ENCODE data around the gene PRSS21.

Gene PRSS21, protein sequence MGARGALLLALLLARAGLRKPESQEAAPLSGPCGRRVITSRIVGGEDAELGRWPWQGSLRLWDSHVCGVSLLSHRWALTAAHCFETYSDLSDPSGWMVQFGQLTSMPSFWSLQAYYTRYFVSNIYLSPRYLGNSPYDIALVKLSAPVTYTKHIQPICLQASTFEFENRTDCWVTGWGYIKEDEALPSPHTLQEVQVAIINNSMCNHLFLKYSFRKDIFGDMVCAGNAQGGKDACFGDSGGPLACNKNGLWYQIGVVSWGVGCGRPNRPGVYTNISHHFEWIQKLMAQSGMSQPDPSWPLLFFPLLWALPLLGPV

DNA sequence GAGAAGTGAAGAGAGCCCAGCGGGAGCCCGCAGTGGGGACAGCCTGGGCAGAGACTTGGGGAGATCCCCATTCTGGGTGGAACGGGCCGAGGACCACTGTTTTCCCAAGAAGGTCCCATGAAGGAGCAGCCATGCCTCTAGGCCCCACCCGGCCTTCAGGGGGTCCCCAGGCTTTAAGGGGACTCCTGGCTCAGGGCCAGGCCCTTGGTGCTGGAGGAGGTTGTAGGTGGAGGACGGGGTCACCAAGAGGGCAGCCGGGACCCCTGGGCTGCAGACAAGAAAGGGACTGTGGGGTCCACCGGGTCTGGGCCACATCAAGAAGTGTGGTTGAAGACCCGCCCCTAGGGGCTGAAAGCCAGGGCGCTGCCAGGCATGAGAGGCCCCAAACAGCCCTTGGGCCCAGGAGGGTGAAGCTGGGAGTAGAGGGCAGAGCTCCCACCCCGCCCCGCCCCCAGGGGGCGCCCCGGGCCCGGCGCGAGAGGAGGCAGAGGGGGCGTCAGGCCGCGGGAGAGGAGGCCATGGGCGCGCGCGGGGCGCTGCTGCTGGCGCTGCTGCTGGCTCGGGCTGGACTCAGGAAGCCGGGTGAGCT, at the start of gene PRSS21:
PRSS21 (plus strand) TSS at position 487 of the 589 bp plus-strand sequence; CDS start at position 519, 32 bp downstream.
- DNase-seq = no peak

DNA sequence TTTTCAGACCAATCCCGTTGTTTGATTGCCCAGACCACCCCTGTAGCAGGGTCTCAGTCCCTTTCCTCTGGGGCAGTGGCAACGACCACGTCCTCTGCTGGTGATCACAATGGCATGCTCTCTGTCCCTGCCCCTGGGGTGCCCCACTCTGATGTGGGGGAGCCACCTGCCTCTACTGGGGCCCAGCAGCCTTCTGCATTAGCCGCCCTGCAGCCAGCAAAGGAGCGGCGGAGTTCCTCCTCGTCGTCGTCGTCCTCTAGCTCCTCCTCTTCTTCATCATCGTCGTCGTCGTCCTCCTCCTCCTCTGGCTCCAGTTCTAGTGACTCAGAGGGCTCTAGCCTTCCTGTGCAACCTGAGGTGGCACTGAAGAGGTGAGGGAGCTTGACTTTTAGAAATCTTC, 49.1 kb upstream of the PRSS21 start:
- DNase-seq = no peak

DNA sequence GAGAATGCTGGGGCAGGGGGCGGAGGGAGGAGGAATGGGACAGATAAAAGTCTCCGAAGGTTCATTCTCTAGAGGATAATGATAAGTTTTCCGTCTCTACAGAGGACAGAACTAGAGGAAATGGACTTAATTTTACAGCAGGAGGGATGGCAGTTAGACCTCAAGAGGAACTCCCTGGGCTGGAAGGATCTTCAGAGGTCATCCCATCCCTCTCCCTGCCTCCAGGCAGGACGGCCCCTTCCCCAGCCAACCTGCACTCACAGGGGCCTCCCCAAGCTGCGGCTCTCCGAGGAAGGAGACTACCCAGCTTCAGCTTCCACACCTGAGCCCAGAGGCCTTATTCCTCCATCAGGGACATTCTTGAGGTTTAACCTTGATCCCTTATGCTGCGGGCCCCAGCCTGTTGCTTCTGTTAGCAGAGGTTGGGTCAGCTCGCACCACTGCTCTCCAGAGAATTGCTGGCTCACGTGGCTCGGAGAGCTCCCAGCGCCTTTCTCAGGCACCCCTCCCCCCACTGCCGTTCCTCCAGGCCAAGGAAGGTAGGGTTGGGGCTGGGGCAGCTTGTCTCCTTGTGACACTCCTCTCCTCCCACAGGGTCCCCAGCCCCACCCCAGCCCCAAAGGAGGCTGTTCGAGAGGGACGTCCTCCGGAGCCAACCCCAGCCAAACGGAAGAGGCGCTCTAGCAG, 48.5 kb upstream of the PRSS21 start:
- no peak for DNase-seq

GRCh38 chr16:2769100-2769529, 47.9 kb upstream of the PRSS21 start:
- DNase-seq = no peak

DNA sequence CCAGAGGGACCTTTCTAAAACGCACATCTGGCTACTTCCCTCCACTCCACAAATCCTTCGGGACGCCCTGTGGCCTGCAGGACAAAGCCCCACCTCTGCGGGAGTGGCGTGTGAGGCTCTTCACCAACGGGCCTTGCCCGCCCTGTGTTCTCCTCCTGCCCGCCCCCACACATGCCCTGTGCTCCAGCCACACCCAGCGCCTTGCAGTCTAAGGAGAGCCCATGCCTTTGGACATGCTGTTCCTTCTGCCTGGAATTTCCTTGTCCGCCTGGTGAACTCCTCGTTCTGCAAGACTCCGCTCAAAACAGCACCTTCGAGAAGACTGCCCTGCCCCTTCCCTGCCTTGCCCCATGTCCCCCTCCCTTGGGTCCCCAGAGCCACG, 47.4 kb upstream of the PRSS21 start:
- DNase-seq = no peak

GRCh38 chr16:2770057-2770951, 46.7 kb upstream of the PRSS21 start:
- no peak for DNase-seq

GRCh38 chr16:2771496-2772402, 45.3 kb upstream of the PRSS21 start:
- no peak for DNase-seq

GRCh38 chr16:2773188-2773968, 43.7 kb upstream of the PRSS21 start:
- no peak for DNase-seq

GRCh38 chr16:2774161-2774891, 42.7 kb upstream of the PRSS21 start:
- DNase-seq = no peak

- DNase-seq = no peak
Measured at GRCh38 chr16:2775131-2775716, 41.8 kb upstream of the PRSS21 start.

DNA sequence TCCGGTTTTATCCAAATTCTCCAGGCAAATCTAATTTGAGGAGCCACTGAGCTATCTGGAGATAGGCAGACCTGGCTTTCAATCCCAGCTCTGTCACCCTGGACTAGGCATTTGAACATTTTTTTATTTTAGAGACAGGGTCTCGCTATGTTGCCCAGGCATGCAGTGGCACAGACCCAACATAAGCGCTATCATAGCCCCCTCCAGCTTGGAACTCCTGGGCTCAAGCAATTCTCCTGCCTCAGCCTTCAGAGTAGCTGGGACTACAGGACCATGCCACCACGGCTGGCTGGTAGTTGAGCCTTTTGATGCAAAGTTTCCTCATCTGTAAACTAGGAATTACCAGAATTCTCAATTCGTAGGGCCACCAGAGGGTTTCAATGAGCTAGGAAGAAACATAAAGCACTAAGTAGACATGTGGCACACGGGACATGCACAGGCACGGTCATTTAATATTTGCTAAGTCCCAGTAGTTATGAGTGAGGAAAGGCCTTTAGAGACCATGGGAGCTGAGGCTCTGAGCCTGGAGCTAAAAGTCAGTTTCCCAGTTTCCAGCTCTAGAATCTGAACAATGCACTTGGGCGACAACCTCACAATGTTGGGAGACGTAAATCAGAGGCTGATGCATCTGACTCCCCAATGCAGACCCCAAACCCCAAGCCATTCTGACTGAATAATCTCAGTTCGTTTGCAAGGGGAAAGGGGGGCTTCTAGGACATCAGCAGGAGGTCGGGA, 41.1 kb upstream of the PRSS21 start:
- DNase-seq = no peak

DNA sequence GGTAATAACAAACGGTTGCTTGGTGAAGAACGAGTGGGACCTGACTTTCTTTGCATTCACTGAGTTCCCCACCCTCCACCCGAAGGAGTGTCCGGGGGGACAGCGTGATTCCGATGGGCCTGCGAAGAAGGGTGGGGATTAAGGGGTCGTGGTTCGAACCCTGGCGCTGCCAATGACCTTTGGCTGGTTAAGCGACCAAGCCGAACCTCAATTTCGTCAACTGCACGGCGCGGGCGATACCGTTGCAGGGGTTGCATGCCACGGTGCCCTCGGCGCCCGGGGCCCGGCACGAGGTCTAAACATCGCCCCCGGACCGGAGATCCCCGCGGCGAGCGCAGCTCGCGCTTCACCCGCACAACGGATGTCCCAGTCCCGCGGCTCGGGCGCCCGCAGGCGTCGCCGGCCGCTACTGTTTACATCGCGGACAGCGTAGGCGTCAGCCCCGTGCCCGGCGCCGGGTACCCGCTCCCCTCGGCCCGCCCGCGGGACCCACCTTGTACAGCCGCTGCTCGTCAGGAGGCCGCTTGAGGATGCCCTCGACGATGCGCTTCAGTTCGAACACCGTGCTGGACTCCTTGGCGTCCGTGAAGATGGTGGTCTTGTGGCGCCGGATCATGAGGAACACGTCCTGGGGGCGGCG, 40.4 kb upstream of the PRSS21 start:
- DNase-seq = no peak

GRCh38 chr16:2777231-2777902, 39.7 kb upstream of the PRSS21 start, which contains the start of gene ELOB:
TSS of gene ELOB (minus strand) at chr16:2777280. CDS start at chr16:2777239, 41 bp downstream.
- peak; percentile 54 for DNase-seq

DNA sequence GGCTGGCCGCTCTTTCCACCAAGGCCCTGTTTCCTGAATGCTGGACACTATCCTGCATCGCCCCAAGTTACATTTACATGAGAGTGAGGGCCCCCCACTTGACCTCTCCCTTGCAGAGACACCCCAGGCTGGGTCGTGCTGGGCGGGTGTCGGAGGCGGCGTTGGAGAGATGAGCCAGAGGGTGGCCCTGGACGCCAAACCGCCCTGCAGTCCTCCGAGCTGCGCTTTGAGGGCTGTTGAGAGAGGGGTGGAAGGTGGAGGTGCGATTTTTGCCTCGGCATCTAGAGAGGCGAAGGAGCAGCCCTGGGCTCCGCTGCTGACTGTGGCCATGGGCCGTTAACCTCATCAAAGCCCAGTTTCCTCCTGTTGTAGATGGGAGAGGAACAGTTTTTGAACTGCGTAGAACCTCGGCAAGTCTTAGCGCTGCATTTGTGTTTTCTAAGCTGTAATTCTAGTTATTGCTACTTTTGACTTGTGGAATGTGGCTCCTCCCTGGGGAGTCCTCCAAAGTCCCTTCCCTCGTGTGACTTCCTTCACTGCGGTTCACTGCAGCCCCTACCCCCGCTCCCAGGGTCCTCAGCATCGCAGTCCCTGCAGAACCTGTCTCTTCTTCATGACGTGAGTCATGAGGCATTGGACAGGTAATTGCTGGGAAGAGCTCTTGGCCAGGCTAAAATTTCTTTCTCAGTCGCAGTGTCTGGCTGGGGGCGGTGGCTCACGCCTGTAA, 39.0 kb upstream of the PRSS21 start:
- DNase-seq = no peak

DNA sequence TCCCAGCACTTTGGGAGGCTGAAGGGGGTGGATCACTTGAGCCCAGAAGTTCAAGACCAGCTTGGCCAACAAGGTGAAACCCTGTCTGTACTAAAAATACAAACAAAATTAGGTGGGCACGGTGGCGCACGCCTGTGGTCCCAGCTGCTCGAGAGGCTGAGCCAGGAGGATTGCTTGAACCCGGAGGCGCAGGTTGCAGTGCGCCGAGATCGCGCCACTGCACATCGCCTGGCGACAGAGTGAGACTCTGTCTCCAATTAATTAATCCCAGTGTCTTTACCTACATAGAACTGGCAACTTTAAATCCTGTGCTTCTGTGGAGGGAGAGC, 38.4 kb upstream of the PRSS21 start:
- DNase-seq = no peak

DNA sequence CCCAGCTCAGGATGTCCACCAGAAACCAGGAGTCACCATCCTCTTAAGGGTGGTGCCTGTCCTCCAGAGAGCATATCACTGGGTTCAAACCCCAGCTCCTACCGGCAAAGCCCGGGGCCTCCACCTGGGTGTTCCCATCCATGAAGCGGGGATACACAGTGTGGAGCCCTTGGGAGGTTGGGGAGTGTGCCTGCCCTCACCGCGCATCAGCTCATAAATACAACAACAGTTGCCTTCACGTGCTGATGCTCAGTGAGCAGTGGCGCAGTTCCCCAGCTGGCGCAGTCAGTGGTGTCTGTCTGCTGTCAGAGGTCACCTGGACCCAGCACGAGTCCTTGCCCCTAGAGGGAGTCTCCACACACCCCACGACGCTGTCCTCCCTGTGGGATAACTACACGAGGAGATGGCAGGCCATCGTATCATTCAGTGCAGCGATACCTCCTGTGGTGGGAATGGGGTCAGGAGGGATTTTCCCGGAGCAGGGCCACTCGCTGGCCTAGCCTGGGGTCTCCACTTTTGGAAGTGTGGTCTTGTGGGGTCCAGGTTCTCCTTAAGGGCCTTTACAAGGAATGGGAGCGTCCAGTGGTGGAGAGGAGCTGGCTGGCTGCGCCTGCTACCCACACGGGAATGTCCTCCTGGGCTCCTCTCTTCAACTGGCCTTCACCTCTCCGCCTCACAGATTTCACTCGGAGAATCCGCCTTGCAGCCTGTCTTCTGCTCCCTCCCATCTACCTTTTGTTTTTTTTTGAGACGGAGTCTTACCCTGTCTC, 37.7 kb upstream of the PRSS21 start:
- DNase-seq = no peak
